BLaER1 (cell line): Measurements from ENCODE around the gene DPPA4.
"Not testable (repeated sequence)": the region's sequence is repeated elsewhere in the genome, so short reads cannot be mapped to it uniquely, and the experiment has no call there.

ENCODE experiments used
- H3K27ac ChIP-seq: shearing (Covaris generic); formaldehyde crosslinking; 2 replicates; pipeline ENCODE4 v1.8.1; 2022
- H3K27me3 ChIP-seq: shearing (Covaris generic); formaldehyde crosslinking; 2 replicates; pipeline ENCODE4 v1.8.1; 2022
- H3K36me3 ChIP-seq: shearing (Covaris generic); formaldehyde crosslinking; 2 replicates; pipeline ENCODE4 v1.8.1; 2022
- H3K4me1 ChIP-seq: shearing (Covaris generic); formaldehyde crosslinking; 2 replicates; pipeline ENCODE4 v1.8.1; 2022
- H3K4me2 ChIP-seq: shearing (Covaris generic); formaldehyde crosslinking; 2 replicates; pipeline ENCODE4 v1.8.1; 2022
- H3K4me3 ChIP-seq: shearing (Covaris generic); formaldehyde crosslinking; 2 replicates; pipeline ENCODE4 v1.8.1; 2022
- H3K9ac ChIP-seq: shearing (Covaris generic); formaldehyde crosslinking; 2 replicates; pipeline ENCODE4 v1.8.1; 2022
- H3K9me3 ChIP-seq: shearing (Covaris generic); formaldehyde crosslinking; 2 replicates; pipeline ENCODE4 v1.8.1; 2022
- H4K20me1 ChIP-seq: shearing (Covaris generic); formaldehyde crosslinking; 2 replicates; pipeline ENCODE4 v1.8.1; 2022
- Cebpa-rat ChIP-seq: shearing (Covaris generic); IDR thresholded peaks from 2 replicates; pipeline ENCODE4 v1.8.1; 2022

Gene DPPA4

DNA sequence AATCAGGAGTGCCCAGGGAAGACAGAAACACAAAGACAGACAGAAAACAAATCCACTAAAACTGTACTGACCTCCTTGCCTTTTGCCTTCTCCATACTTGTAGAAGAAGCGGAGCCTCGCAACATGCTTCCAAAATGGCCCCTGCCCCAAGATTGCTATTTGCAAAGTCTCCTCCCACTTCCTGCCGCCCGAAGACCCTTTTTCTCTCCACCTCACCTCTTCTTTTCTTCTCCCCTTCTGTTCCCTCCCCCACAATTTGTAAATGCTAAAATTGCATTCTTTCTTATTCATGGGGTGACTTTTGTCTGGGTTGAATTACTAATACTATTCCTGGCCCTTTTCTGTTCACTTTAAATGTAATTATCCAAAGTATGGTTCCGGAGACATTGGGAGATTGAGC lies at the start of gene DPPA4:
TSS of gene DPPA4 (minus strand) at position 154 of the 400 bp plus-strand sequence. CDS start at position 125, 29 bp downstream.
- H3K4me3 ChIP-seq: no peak within 1 kb of the TSS
- no peaks in the 10 kb centered on the region for H4K20me1 ChIP-seq
- no peak within 1 kb of the TSS for H3K27ac ChIP-seq
- H3K4me2 ChIP-seq: no peak within 1 kb of the TSS
- no peaks in the 10 kb centered on the region for H3K4me1 ChIP-seq
- H3K27me3 ChIP-seq: no peaks in the 10 kb centered on the region
- no peak for TF ChIP-seq Cebpa-rat
- H3K9me3 ChIP-seq: no peaks in the 10 kb centered on the region
- H3K9ac ChIP-seq: no peak within 1 kb of the TSS
- H3K36me3 ChIP-seq: no peaks in the 10 kb centered on the region

GRCh38 chr3:109385442-109386318 lies 48.3 kb upstream of the DPPA4 start:
- Histone ChIP-seq H3K4me3 (no peak overlapping the region), H3K4me1 (peaks cover 13% of the 10 kb centered on the region), H3K9me3 (no peaks in the 10 kb centered on the region), H3K36me3 (no peaks in the 10 kb centered on the region), H3K27ac (no peak overlapping the region), H3K9ac (no peak overlapping the region), H4K20me1 (no peaks in the 10 kb centered on the region), H3K27me3 (no peaks in the 10 kb centered on the region), H3K4me2 (no peak overlapping the region)
- no peak for TF ChIP-seq Cebpa-rat

DNA sequence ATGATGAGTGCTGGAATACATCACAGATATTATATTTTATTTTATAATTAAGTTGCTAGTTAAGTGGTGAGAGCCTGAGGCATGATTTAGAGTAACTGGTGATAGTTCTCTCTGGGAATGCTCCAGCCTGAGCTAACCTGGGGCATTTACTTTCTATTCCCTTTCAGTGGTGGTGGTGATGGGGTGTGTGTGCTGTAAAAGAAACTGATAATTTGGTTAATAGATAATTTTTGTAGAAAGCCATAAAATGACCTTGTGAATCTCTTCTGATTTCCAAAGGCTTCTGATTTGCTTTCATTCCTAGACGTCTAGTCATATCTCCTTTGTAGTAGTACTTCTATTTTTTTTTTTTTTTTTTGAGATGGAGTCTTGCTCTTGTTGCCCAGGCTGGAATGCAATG lies 46.8 kb upstream of the DPPA4 start:
- Histone ChIP-seq H3K4me3 (no peak overlapping the region), H3K27me3 (no peaks in the 10 kb centered on the region), H3K4me1 (peaks cover 13% of the 10 kb centered on the region), H3K9ac (no peak overlapping the region), H3K9me3 (no peaks in the 10 kb centered on the region), H4K20me1 (no peaks in the 10 kb centered on the region), H3K4me2 (no peak overlapping the region), H3K36me3 (no peaks in the 10 kb centered on the region), H3K27ac (no peak overlapping the region)
- TF ChIP-seq Cebpa-rat: no peak

DNA sequence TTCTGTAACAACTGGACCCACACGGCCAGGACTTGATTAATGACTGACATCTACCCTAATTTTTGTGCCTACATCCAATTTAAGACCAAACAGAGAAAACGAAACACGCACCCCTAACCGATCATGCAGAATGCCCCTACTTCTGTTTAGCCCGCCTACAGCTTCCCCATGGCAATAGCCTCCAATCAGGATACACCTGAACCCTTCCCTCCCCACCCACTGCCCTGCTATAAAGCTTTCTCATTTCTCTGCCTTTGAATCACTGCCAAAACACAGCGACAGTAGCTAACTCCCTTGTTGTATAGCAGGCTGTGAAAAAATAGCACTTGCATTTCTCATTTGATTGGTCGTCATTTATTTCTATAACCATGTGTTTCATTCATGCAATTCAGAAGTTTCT lies 45.2 kb upstream of the DPPA4 start:
- H4K20me1 ChIP-seq: no peaks in the 10 kb centered on the region
- peaks cover 10% of the 10 kb centered on the region for H3K4me1 ChIP-seq
- no peaks in the 10 kb centered on the region for H3K9me3 ChIP-seq
- no peak overlapping the region for H3K4me2 ChIP-seq
- no peak overlapping the region for H3K27ac ChIP-seq
- no peak overlapping the region for H3K9ac ChIP-seq
- no peak overlapping the region for H3K4me3 ChIP-seq
- TF ChIP-seq Cebpa-rat: no peak
- H3K27me3 ChIP-seq: no peaks in the 10 kb centered on the region
- no peaks in the 10 kb centered on the region for H3K36me3 ChIP-seq

- Histone ChIP-seq H4K20me1 (no peaks in the 10 kb centered on the region), H3K27ac (no peak overlapping the region), H3K4me3 (no peak overlapping the region), H3K36me3 (no peaks in the 10 kb centered on the region), H3K9ac (no peak overlapping the region), H3K9me3 (no peaks in the 10 kb centered on the region), H3K4me2 (no peak overlapping the region), H3K4me1 (no peaks in the 10 kb centered on the region), H3K27me3 (no peaks in the 10 kb centered on the region)
- TF ChIP-seq Cebpa-rat: no peak
These were observed 38.6 kb upstream of the DPPA4 start for GRCh38 chr3:109375975-109376374.

GRCh38 chr3:109374434-109374833 lies 37.1 kb upstream of the DPPA4 start:
- H3K4me1 ChIP-seq, H3K4me2 ChIP-seq, H3K4me3 ChIP-seq, H4K20me1 ChIP-seq, H3K9me3 ChIP-seq, H3K27ac ChIP-seq, H3K36me3 ChIP-seq, H3K27me3 ChIP-seq, H3K9ac ChIP-seq: not testable (repeated sequence)

GRCh38 chr3:109373933-109374332 lies 36.6 kb upstream of the DPPA4 start:
- Histone ChIP-seq H3K27ac (no peak overlapping the region), H3K4me1 (no peaks in the 10 kb centered on the region), H3K9ac (no peak overlapping the region), H3K36me3 (no peaks in the 10 kb centered on the region), H3K4me2 (no peak overlapping the region), H3K27me3 (no peaks in the 10 kb centered on the region), H3K9me3 (no peaks in the 10 kb centered on the region), H4K20me1 (no peaks in the 10 kb centered on the region), H3K4me3 (no peak overlapping the region)
- no peak for TF ChIP-seq Cebpa-rat

GRCh38 chr3:109372639-109373038 lies 35.3 kb upstream of the DPPA4 start:
- H3K4me1 ChIP-seq: no peaks in the 10 kb centered on the region
- H3K36me3 ChIP-seq: no peaks in the 10 kb centered on the region
- no peaks in the 10 kb centered on the region for H4K20me1 ChIP-seq
- no peaks in the 10 kb centered on the region for H3K9me3 ChIP-seq
- no peak overlapping the region for H3K4me3 ChIP-seq
- H3K9ac ChIP-seq: no peak overlapping the region
- no peak overlapping the region for H3K27ac ChIP-seq
- H3K4me2 ChIP-seq: no peak overlapping the region
- H3K27me3 ChIP-seq: no peaks in the 10 kb centered on the region
- no peak for TF ChIP-seq Cebpa-rat

GRCh38 chr3:109369510-109369909 lies 32.2 kb upstream of the DPPA4 start:
- Histone ChIP-seq H3K4me2 (no peak overlapping the region), H3K4me1 (no peaks in the 10 kb centered on the region), H4K20me1 (no peaks in the 10 kb centered on the region), H3K27me3 (no peaks in the 10 kb centered on the region), H3K27ac (no peak overlapping the region), H3K36me3 (no peaks in the 10 kb centered on the region), H3K9me3 (no peaks in the 10 kb centered on the region), H3K4me3 (no peak overlapping the region), H3K9ac (no peak overlapping the region)
- TF ChIP-seq Cebpa-rat: no peak

- no peak overlapping the region for H3K9ac ChIP-seq
- no peak overlapping the region for H3K27ac ChIP-seq
- no peaks in the 10 kb centered on the region for H4K20me1 ChIP-seq
- H3K9me3 ChIP-seq: no peaks in the 10 kb centered on the region
- no peak overlapping the region for H3K4me2 ChIP-seq
- H3K4me3 ChIP-seq: no peak overlapping the region
- H3K4me1 ChIP-seq: no peaks in the 10 kb centered on the region
- H3K36me3 ChIP-seq: no peaks in the 10 kb centered on the region
- no peaks in the 10 kb centered on the region for H3K27me3 ChIP-seq
- TF ChIP-seq Cebpa-rat: no peak
These were observed 26.7 kb upstream of the DPPA4 start for GRCh38 chr3:109364088-109364487.
